Testis (tissue), 2 donors: Measurements from ENCODE around the gene PLCL1.

Experiments used
- POLR2A ChIP-seq: fragments of 450-650 bp; IDR thresholded peaks from one replicate; pipeline ENCODE4 v1.6.1; 2017; ENCODE audit warnings: antibody characterized with exemption, mild to moderate bottlenecking, moderate library complexity
- TF ChIP-seq, protein P1 (sequence below), 3 experiments: fragments of 450-650 bp in 2 of 3; fragments of 200-600 bp in 1 of 3; sonication (generic) in 1 of 3; IDR thresholded peaks; one replicate each; pipeline ENCODE4 v1.5.1; 2016 to 2019; ENCODE audit warnings: antibody characterized with exemption in 3 of 3, mild to moderate bottlenecking in 2 of 3, moderate library complexity in 1 of 3

DNA sequence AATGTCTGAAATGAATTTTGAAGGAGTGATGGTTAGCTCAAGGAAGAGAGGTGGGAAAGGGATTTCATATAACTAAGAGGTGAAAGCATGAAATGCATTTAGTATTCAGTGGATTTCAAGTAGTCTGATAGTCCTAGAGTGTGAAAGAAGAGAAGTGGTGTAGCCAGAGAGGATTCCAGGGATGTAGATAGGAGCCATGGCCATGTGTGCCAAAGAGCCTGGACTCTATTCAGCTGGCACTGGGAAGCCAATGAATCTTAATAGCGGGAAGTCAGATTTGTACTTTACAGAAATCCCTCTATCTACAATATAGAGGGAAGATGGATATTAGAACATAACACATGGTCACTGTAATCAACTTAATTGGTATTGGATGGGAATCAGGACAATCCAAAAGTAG lies 10.9 kb upstream of the PLCL1 start:
- TF ChIP-seq, protein P1, sequence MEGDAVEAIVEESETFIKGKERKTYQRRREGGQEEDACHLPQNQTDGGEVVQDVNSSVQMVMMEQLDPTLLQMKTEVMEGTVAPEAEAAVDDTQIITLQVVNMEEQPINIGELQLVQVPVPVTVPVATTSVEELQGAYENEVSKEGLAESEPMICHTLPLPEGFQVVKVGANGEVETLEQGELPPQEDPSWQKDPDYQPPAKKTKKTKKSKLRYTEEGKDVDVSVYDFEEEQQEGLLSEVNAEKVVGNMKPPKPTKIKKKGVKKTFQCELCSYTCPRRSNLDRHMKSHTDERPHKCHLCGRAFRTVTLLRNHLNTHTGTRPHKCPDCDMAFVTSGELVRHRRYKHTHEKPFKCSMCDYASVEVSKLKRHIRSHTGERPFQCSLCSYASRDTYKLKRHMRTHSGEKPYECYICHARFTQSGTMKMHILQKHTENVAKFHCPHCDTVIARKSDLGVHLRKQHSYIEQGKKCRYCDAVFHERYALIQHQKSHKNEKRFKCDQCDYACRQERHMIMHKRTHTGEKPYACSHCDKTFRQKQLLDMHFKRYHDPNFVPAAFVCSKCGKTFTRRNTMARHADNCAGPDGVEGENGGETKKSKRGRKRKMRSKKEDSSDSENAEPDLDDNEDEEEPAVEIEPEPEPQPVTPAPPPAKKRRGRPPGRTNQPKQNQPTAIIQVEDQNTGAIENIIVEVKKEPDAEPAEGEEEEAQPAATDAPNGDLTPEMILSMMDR (IDR thresholded peaks at IDR 0.05) = no peak
- TF ChIP-seq POLR2A = no peak
